Osteocyte (in vitro differentiated cells): Measurements from ENCODE around the gene RBPJ. TPM values are rescaled to one million over a fixed set of nuclear protein-coding genes. Genes with fewer than 3 reads are reported as not detected.
A peak's percentile ranks its signal among the peaks of the same experiment; 100 is the strongest.

Source experiments
- DNase-seq: peaks from one replicate; pipeline ENCODE4 v3.0.0; 2021; ENCODE audit warnings: mixed read lengths; ENCODE audit not compliant: unreplicated experiment; ENCODE audit errors: extremely low spot score
- H3K27ac Mint-ChIP-seq: one replicate; pipeline ENCODE4 v1.8.0; 2021; ENCODE audit warnings: mild to moderate bottlenecking, mixed read lengths; ENCODE audit not compliant: unreplicated experiment
- H3K27me3 Mint-ChIP-seq: one replicate; pipeline ENCODE4 v1.8.0; 2021; ENCODE audit warnings: mixed read lengths; ENCODE audit not compliant: unreplicated experiment
- H3K36me3 Mint-ChIP-seq: one replicate; pipeline ENCODE4 v1.8.0; 2021; ENCODE audit warnings: mixed read lengths; ENCODE audit not compliant: unreplicated experiment
- H3K4me1 Mint-ChIP-seq: one replicate; pipeline ENCODE4 v1.8.0; 2021; ENCODE audit warnings: mixed read lengths; ENCODE audit not compliant: unreplicated experiment
- H3K4me3 Mint-ChIP-seq: one replicate; pipeline ENCODE4 v1.8.0; 2021; ENCODE audit warnings: mild to moderate bottlenecking, moderate library complexity, mixed read lengths; ENCODE audit not compliant: unreplicated experiment
- H3K9me3 Mint-ChIP-seq: one replicate; pipeline ENCODE4 v1.8.0; 2021; ENCODE audit warnings: mixed read lengths; ENCODE audit not compliant: unreplicated experiment
- CTCF ChIP-seq: fragments of 200-600 bp; sonication (generic); IDR thresholded peaks from 2 replicates; pipeline ENCODE4 v1.5.0; 2021; ENCODE audit warnings: antibody characterized with exemption, mild to moderate bottlenecking, moderate library complexity
- total RNA-seq: library from RNA; stranded (reverse); gene quantifications from 2 replicates; pipeline ENCODE4 v1.2.1, GENCODE V29; 2021

RBPJ gene
- total RNA-seq, 1 donor from 2014 or later = 79.8 TPM

- no peak for DNase-seq
- Mint-ChIP-seq H3K4me3 (no peak overlapping the region), H3K9me3 (peaks cover 21% of the 10 kb centered on the region), H3K4me1 (peaks cover 5% of the 10 kb centered on the region), H3K27ac (no peak overlapping the region), H3K36me3 (peaks cover 26% of the 10 kb centered on the region), H3K27me3 (peaks cover 2% of the 10 kb centered on the region)
- TF ChIP-seq CTCF = no peak
These were observed 120.3 kb downstream of the RBPJ start for GRCh38 chr4:26441102-26441501.

GRCh38 chr4:26441771-26442170 lies 121.0 kb downstream of the RBPJ start:
- H3K27me3 Mint-ChIP-seq = peaks cover 2% of the 10 kb centered on the region
- H3K27ac Mint-ChIP-seq = no peak overlapping the region
- peaks cover 20% of the 10 kb centered on the region for H3K36me3 Mint-ChIP-seq

GRCh38 chr4:26447378-26447777 lies 126.6 kb downstream of the RBPJ start:
- H3K4me1 Mint-ChIP-seq = no peaks in the 10 kb centered on the region
- H3K4me3 Mint-ChIP-seq = no peak overlapping the region
- no peak for DNase-seq
- no peak for TF ChIP-seq CTCF
- peaks cover 36% of the 10 kb centered on the region for H3K9me3 Mint-ChIP-seq
- peaks cover 3% of the 10 kb centered on the region for H3K27me3 Mint-ChIP-seq
- H3K27ac Mint-ChIP-seq = no peak overlapping the region
- peaks cover 11% of the 10 kb centered on the region for H3K36me3 Mint-ChIP-seq

More at GRCh38 chr4:26441771-26442170, 121.0 kb downstream of the RBPJ start:
- peaks cover 5% of the 10 kb centered on the region for H3K4me1 Mint-ChIP-seq
- H3K4me3 Mint-ChIP-seq = no peak overlapping the region
- H3K9me3 Mint-ChIP-seq = peaks cover 26% of the 10 kb centered on the region
- DNase-seq = no peak
- no peak for TF ChIP-seq CTCF

- no peak overlapping the region for H3K27ac Mint-ChIP-seq
These were observed 129.6 kb downstream of the RBPJ start for GRCh38 chr4:26450418-26450817.

GRCh38 chr4:26451597-26451996 lies 130.8 kb downstream of the RBPJ start:
- H3K4me3 Mint-ChIP-seq = no peak overlapping the region
- DNase-seq = no peak
- H3K36me3 Mint-ChIP-seq = no peaks in the 10 kb centered on the region
- TF ChIP-seq CTCF = no peak
- H3K9me3 Mint-ChIP-seq = peaks cover 24% of the 10 kb centered on the region
- H3K27ac Mint-ChIP-seq = no peak overlapping the region
- H3K4me1 Mint-ChIP-seq = no peaks in the 10 kb centered on the region
- peaks cover 2% of the 10 kb centered on the region for H3K27me3 Mint-ChIP-seq

More at GRCh38 chr4:26450418-26450817, 129.6 kb downstream of the RBPJ start:
- H3K27me3 Mint-ChIP-seq = peaks cover 2% of the 10 kb centered on the region
- DNase-seq = peak; percentile 38
- no peak overlapping the region for H3K4me3 Mint-ChIP-seq
- H3K36me3 Mint-ChIP-seq = no peaks in the 10 kb centered on the region
- peaks cover 29% of the 10 kb centered on the region for H3K9me3 Mint-ChIP-seq
- TF ChIP-seq CTCF = no peak
- no peaks in the 10 kb centered on the region for H3K4me1 Mint-ChIP-seq
